ENCODE data around the gene SHMT2. TPM values are rescaled to one million over a fixed set of nuclear protein-coding genes. Genes with fewer than 3 reads are reported as not detected.

Gene SHMT2
- total RNA-seq, 2 donors from 2014 or later: 47.7 to 77.5 TPM

GRCh38 chr12:57203791-57204190, 25.7 kb upstream of the SHMT2 start:
- no peak for TF ChIP-seq POLR2A (IDR thresholded peaks at IDR 0.05)
- no peak for TF ChIP-seq CTCF (IDR thresholded peaks at IDR 0.05)
- DNase-seq (no peak), ATAC-seq (no peak)
- WGBS, 2 donors: 88% methylated on average over 11 of the region's 11 CpGs
- no peaks in the 10 kb centered on the region for H3K27me3 ChIP-seq
- H3K4me3 ChIP-seq: no peak overlapping the region
- no peak overlapping the region for H3K27ac ChIP-seq
- H3K36me3 ChIP-seq (replicated peaks in 1 of 2; ENCODE audit: insufficient read depth in 1 of 2, low read depth in 2 of 2): peaks cover 0 to 2% of the 10 kb centered on the region in 2 donors
- H3K9me3 ChIP-seq: no peaks in the 10 kb centered on the region
- intact Hi-C loops (cut with DNase I): no loop called here
- no peaks in the 10 kb centered on the region for H3K4me1 ChIP-seq

GRCh38 chr12:57204454-57204853, 25.1 kb upstream of the SHMT2 start:
- Histone ChIP-seq H3K27ac (no peak overlapping the region), H3K4me3 (no peak overlapping the region), H3K36me3 (replicated peaks in 1 of 2; ENCODE audit: insufficient read depth in 1 of 2, low read depth in 2 of 2) (peaks cover 0 to 2% of the 10 kb centered on the region in 2 donors), H3K9me3 (no peaks in the 10 kb centered on the region), H3K4me1 (no peaks in the 10 kb centered on the region), H3K27me3 (no peaks in the 10 kb centered on the region)
- intact Hi-C loops (cut with DNase I): no loop called here
- DNase-seq (no peak), ATAC-seq (no peak)
- 88 to 91% methylated on average over 19 of the region's 19 CpGs for WGBS, 2 donors
- TF ChIP-seq CTCF (IDR thresholded peaks at IDR 0.05): no peak
- TF ChIP-seq POLR2A (IDR thresholded peaks at IDR 0.05): no peak

GRCh38 chr12:57205186-57205585, 24.3 kb upstream of the SHMT2 start:
- no peaks in the 10 kb centered on the region for H3K9me3 ChIP-seq
- intact Hi-C loops (cut with DNase I): no loop called here
- no peak overlapping the region for H3K4me3 ChIP-seq
- ATAC-seq (no peak), DNase-seq (no peak)
- no peak overlapping the region for H3K27ac ChIP-seq
- H3K4me1 ChIP-seq: no peaks in the 10 kb centered on the region
- WGBS, 2 donors: 94 to 95% methylated on average over 16 to 26 of the region's 26 CpGs
- H3K27me3 ChIP-seq: no peaks in the 10 kb centered on the region
- TF ChIP-seq CTCF (IDR thresholded peaks at IDR 0.05): no peak
- no peak for TF ChIP-seq POLR2A (IDR thresholded peaks at IDR 0.05)
- peaks cover 0 to 2% of the 10 kb centered on the region in 2 donors for H3K36me3 ChIP-seq (replicated peaks in 1 of 2; ENCODE audit: insufficient read depth in 1 of 2, low read depth in 2 of 2)

DNA sequence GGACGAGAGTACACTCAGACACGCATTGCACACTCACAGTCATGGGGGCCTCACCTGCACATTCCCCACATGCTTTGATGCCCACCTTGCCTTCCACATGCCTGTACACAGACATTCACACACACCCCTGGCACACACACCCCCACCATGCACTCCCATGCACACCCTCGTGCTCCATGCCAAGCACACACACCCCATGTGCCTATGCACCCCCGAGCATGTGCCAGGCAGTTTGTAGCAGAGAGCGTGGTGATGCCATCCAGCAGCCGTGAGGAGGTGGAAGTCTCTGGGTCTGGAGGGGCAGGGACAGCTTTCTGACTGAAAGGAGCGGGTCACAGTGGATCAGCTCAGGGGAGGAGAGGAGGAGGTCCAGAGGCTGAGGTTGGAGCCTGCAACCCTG, 23.6 kb upstream of the SHMT2 start:
- H3K4me1 ChIP-seq: no peaks in the 10 kb centered on the region
- no peak overlapping the region for H3K4me3 ChIP-seq
- WGBS, 2 donors: 81 to 83% methylated on average over 7 of the region's 7 CpGs
- intact Hi-C loops (cut with DNase I): no loop called here
- no peaks in the 10 kb centered on the region for H3K27me3 ChIP-seq
- peaks cover 0 to 2% of the 10 kb centered on the region in 2 donors for H3K36me3 ChIP-seq (replicated peaks in 1 of 2; ENCODE audit: insufficient read depth in 1 of 2, low read depth in 2 of 2)
- TF ChIP-seq CTCF (IDR thresholded peaks at IDR 0.05) (no peak), POLR2A (IDR thresholded peaks at IDR 0.05) (no peak)
- ATAC-seq (no peak), DNase-seq (no peak)
- H3K9me3 ChIP-seq: no peaks in the 10 kb centered on the region
- no peak overlapping the region for H3K27ac ChIP-seq
